NT2/D1 (cell line): ENCODE results near the gene SYDE2.

Experiments used
- DNase-seq: peaks from one replicate; pipeline ENCODE4 v3.0.0-alpha.2; 2011; ENCODE audit warnings: low read depth, low spot score
- H3K27me3 ChIP-seq: 2 replicates; pipeline ENCODE4 v1.6.0; 2011; ENCODE audit warnings: mild to moderate bottlenecking; ENCODE audit not compliant: insufficient read length, insufficient read depth
- H3K36me3 ChIP-seq: 2 replicates; pipeline ENCODE4 v1.6.1; 2011; ENCODE audit warnings: mild to moderate bottlenecking, low read length, mixed read lengths; ENCODE audit not compliant: insufficient read depth, insufficient read length
- H3K4me1 ChIP-seq: 2 replicates; pipeline ENCODE4 v1.5.1; 2011; ENCODE audit not compliant: insufficient read depth, insufficient read length
- H3K4me3 ChIP-seq: 2 replicates; pipeline ENCODE4 v1.5.1; 2011; ENCODE audit warnings: low read depth; ENCODE audit not compliant: insufficient read length
- H3K9ac ChIP-seq: 2 replicates; pipeline ENCODE4 v1.6.0; 2011; ENCODE audit warnings: low read depth; ENCODE audit not compliant: insufficient read length
- H3K9me3 ChIP-seq: 2 replicates; pipeline ENCODE4 v1.5.1; 2011; ENCODE audit warnings: mild to moderate bottlenecking, low read length; ENCODE audit not compliant: insufficient read depth
- SUZ12 ChIP-seq: IDR thresholded peaks from 2 replicates; pipeline ENCODE4 v1.6.1; 2011; ENCODE audit not compliant: insufficient read length, insufficient read depth; ENCODE audit errors: extremely low read depth
- YY1 ChIP-seq: IDR thresholded peaks from 2 replicates; pipeline ENCODE4 v1.6.1; 2011; ENCODE audit not compliant: insufficient read length, insufficient read depth
- ZNF274 ChIP-seq: IDR thresholded peaks from 2 replicates; pipeline ENCODE4 v1.6.1; 2011; ENCODE audit warnings: mild to moderate bottlenecking, low read depth, low read length

Gene SYDE2

DNA sequence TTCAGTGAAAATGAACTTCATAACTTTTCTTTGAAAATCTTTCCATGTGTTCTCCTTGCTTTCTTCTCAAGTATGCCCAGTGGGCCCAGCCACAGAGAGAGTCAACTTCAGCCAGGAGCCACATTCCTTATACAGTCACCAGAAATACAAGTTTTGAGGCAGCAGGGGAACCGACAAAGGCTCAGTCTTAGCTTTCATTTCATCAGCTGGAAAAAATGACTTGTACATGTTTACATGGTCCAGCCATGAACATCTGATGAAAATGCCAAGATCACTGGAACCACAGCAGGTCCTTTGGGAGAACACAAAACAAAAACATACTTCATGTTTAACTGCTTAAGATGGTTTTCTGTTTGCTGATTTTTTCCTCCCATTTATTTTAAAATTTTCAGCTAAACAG lies 72.5 kb downstream of the SYDE2 start:
- H3K4me1 ChIP-seq, result no peaks in the 10 kb centered on the region
- no peaks in the 10 kb centered on the region for H3K27me3 ChIP-seq
- no peak overlapping the region for H3K4me3 ChIP-seq
- no peaks in the 10 kb centered on the region for H3K9me3 ChIP-seq
- no peaks in the 10 kb centered on the region for H3K36me3 ChIP-seq
- DNase-seq, result no peak
- TF ChIP-seq SUZ12 (no peak), ZNF274 (no peak), YY1 (no peak)
- H3K9ac ChIP-seq, result no peak overlapping the region

DNA sequence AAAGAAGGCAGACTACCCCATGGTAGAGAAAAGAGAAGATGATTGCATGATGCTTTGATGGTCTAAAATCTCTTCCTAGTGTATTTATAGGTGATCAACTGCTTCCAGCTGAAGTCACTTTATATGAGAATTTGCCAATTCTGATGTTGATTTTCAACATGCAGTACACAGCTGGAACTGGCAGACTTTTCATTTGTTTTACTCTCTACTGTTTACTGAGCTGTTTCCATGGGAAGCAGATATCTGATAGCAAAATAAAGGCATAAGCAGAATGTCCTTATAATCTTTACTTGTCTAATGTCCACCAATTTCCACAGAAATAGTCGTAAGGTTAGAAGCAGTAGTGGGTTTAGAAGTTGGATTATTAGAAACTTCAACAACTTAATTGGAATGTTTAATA lies 74.9 kb downstream of the SYDE2 start:
- TF ChIP-seq ZNF274 (no peak), SUZ12 (no peak), YY1 (no peak)
- no peaks in the 10 kb centered on the region for H3K36me3 ChIP-seq
- H3K4me1 ChIP-seq, result no peaks in the 10 kb centered on the region
- H3K27me3 ChIP-seq, result no peaks in the 10 kb centered on the region
- no peak for DNase-seq
- no peak overlapping the region for H3K4me3 ChIP-seq
- H3K9ac ChIP-seq, result no peak overlapping the region
- no peaks in the 10 kb centered on the region for H3K9me3 ChIP-seq

DNA sequence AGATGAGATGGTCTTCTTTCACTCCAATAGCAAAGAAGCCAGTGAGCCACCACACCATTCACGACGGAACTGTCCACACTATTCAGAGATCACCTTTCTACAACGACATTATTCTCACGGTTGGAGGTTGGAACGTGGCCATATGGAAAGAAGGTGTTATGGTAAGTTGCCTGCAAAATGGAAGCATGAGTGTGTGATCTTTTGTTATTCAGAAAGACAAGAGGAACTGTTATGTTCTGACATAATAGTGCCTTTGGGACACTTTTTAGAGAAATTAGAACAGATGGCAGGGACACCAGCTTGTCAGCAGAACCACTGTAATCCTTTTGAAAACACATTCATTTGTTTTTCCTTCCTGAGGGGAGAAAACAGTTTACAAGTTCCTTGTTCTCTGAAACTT lies 76.7 kb downstream of the SYDE2 start:
- H3K4me1 ChIP-seq, result no peaks in the 10 kb centered on the region
- DNase-seq, result no peak
- no peaks in the 10 kb centered on the region for H3K9me3 ChIP-seq
- no peaks in the 10 kb centered on the region for H3K36me3 ChIP-seq
- no peak for TF ChIP-seq SUZ12
- no peak for TF ChIP-seq ZNF274
- TF ChIP-seq YY1, result no peak
- H3K9ac ChIP-seq, result no peak overlapping the region
- H3K4me3 ChIP-seq, result no peak overlapping the region
- H3K27me3 ChIP-seq, result no peaks in the 10 kb centered on the region

DNA sequence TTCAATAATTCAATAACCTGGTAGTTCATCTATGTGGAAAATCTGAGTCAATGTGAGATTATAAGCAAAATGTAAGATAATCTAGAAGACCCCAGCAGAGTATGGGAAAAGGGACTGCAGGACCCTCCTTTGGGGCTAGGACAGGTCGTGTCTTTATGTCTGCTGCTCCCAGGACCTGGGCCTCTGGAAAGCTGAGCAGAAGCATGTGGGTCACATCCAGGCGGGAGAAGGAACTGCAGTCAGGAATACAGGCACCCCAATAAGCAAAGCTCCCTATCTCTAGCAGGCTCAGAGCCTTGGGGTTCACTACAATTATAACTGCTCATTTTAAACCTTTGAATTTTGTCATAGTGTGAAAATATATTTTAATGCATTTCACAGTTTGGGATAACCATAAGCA lies 78.6 kb downstream of the SYDE2 start:
- Histone ChIP-seq H3K9me3 (no peaks in the 10 kb centered on the region), H3K4me1 (no peaks in the 10 kb centered on the region), H3K36me3 (no peaks in the 10 kb centered on the region), H3K9ac (no peak overlapping the region), H3K27me3 (no peaks in the 10 kb centered on the region), H3K4me3 (no peak overlapping the region)
- DNase-seq, result no peak
- TF ChIP-seq SUZ12 (no peak), YY1 (no peak), ZNF274 (no peak)

- TF ChIP-seq ZNF274, result no peak
- no peak for TF ChIP-seq SUZ12
- TF ChIP-seq YY1, result no peak
- Histone ChIP-seq H3K27me3 (no peaks in the 10 kb centered on the region), H3K4me3 (no peak overlapping the region), H3K36me3 (no peaks in the 10 kb centered on the region), H3K9ac (no peak overlapping the region), H3K4me1 (no peaks in the 10 kb centered on the region), H3K9me3 (no peaks in the 10 kb centered on the region)
- no peak for DNase-seq
Measured at GRCh38 chr1:85121744-85122143, 79.1 kb downstream of the SYDE2 start.

DNA sequence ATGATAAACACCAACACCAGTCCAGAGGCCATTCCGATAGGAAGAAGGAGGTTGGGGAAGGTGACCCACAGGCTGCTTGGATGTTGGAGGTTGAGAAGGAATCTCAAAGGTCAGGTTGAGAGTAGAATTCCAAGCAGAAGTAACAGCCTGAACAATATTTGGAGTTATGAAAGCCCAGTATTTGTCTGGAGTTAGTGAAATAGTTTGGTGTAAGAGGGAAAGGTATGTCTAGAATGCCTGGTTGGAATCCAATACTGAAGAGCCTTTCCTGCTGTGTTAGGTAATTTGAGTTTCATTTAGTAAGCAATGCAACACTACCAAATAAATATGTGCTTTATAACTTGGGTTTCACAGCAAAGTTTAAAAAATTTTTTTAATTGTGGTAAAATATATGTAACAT lies 82.1 kb downstream of the SYDE2 start:
- no peaks in the 10 kb centered on the region for H3K9me3 ChIP-seq
- H3K4me3 ChIP-seq, result no peak overlapping the region
- no peaks in the 10 kb centered on the region for H3K27me3 ChIP-seq
- TF ChIP-seq ZNF274, result no peak
- no peak for TF ChIP-seq YY1
- no peak for TF ChIP-seq SUZ12
- no peak overlapping the region for H3K9ac ChIP-seq
- no peaks in the 10 kb centered on the region for H3K36me3 ChIP-seq
- no peaks in the 10 kb centered on the region for H3K4me1 ChIP-seq
- no peak for DNase-seq

GRCh38 chr1:85116856-85117255 lies 84.0 kb downstream of the SYDE2 start:
- DNase-seq, result no peak
- Histone ChIP-seq H3K4me1 (no peaks in the 10 kb centered on the region), H3K9ac (no peak overlapping the region), H3K36me3 (no peaks in the 10 kb centered on the region), H3K27me3 (no peaks in the 10 kb centered on the region), H3K9me3 (no peaks in the 10 kb centered on the region), H3K4me3 (no peak overlapping the region)
- TF ChIP-seq YY1 (no peak), SUZ12 (no peak), ZNF274 (no peak)

- Histone ChIP-seq H3K4me1 (no peaks in the 10 kb centered on the region), H3K27me3 (no peaks in the 10 kb centered on the region), H3K36me3 (no peaks in the 10 kb centered on the region), H3K9me3 (no peaks in the 10 kb centered on the region), H3K9ac (no peak overlapping the region), H3K4me3 (no peak overlapping the region)
- DNase-seq, result no peak
- TF ChIP-seq YY1, result no peak
- no peak for TF ChIP-seq ZNF274
- TF ChIP-seq SUZ12, result no peak
Measured at GRCh38 chr1:85115933-85116332, 84.9 kb downstream of the SYDE2 start.
